ENCODE results near the gene VAC14.

VAC14 gene

GRCh38 chr16:70689970-70690891, 110.7 kb downstream of the VAC14 start:
- no peaks in the 10 kb centered on the region for H3K9me3 ChIP-seq (ENCODE audit: insufficient read depth, low read length)
- H3K36me3 ChIP-seq (ENCODE audit: insufficient read depth, insufficient read length, low read length), result peaks cover 16% of the 10 kb centered on the region
- no peak overlapping the region for H3K4me3 ChIP-seq (ENCODE audit: insufficient read length, low read depth)
- no peaks in the 10 kb centered on the region for H3K27me3 ChIP-seq (ENCODE audit: insufficient read depth, insufficient read length)
- DNase-seq (ENCODE audit: low read depth, low spot score), result no peak
- no peak overlapping the region for H3K9ac ChIP-seq (ENCODE audit: insufficient read length, low read depth)
- TF ChIP-seq SUZ12 (IDR thresholded peaks at IDR 0.05; ENCODE audit: extremely low read depth, insufficient read depth, insufficient read length) (no peak), ZNF274 (IDR thresholded peaks at IDR 0.05; ENCODE audit: low read depth, low read length) (no peak), YY1 (IDR thresholded peaks at IDR 0.05; ENCODE audit: insufficient read depth, insufficient read length) (no peak)
- H3K4me1 ChIP-seq (ENCODE audit: insufficient read depth, insufficient read length), result peaks cover 45% of the 10 kb centered on the region

DNA sequence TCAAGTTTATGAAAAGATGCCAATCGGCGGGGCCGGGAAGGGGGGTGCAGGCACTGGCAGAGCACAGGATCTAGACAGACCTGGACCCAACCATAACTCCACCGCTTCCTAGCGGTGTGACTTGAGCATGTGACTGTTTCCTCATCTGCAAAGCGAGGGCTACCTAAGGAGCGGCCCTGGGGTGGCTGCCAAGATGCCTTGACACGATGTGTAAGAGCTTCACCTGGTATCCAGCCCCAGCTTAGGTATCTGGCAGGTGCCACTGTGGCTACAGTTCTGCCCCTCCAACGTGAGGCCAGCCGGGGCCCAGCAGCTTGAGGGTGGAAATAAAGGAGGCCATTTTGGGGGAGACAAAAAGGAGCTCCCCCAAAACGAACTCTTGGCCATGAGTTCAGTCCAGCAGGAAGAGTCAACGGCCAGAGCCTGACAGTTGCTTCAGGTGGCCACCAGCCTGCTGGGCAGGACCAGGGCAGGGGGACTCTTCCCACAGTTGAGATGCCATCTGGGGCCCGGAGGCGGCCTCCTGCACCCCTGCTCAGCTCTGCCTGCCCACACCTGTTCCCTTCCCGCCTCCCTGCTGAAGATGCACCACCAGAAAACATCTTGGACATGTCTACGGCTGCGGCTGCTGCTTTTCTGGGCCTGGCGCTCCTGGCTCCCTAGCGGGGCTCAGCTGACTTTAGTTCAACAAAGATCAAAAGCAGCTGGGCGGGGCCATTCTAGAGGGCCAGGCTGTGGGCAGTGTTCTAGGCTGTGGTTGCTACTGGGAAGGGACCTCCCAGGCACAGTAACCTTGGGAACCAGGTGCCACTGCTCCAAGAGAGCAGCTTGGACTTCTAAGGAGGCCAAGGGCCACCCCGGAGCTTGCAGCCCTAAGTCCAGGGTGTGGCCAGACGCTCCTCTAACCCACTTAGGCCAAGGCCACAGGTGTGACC, 111.7 kb downstream of the VAC14 start:
- Histone ChIP-seq H3K36me3 (ENCODE audit: insufficient read depth, insufficient read length, low read length) (peaks cover 23% of the 10 kb centered on the region), H3K9ac (ENCODE audit: insufficient read length, low read depth) (no peak overlapping the region), H3K9me3 (ENCODE audit: insufficient read depth, low read length) (no peaks in the 10 kb centered on the region), H3K4me1 (ENCODE audit: insufficient read depth, insufficient read length) (peaks cover 44% of the 10 kb centered on the region), H3K27me3 (ENCODE audit: insufficient read depth, insufficient read length) (no peaks in the 10 kb centered on the region), H3K4me3 (ENCODE audit: insufficient read length, low read depth) (no peak overlapping the region)
- DNase-seq (ENCODE audit: low read depth, low spot score), result no peak
- TF ChIP-seq SUZ12 (IDR thresholded peaks at IDR 0.05; ENCODE audit: extremely low read depth, insufficient read depth, insufficient read length), result no peak
- no peak for TF ChIP-seq ZNF274 (IDR thresholded peaks at IDR 0.05; ENCODE audit: low read depth, low read length)
- no peak for TF ChIP-seq YY1 (IDR thresholded peaks at IDR 0.05; ENCODE audit: insufficient read depth, insufficient read length)

GRCh38 chr16:70688246-70688742, 112.7 kb downstream of the VAC14 start:
- Histone ChIP-seq H3K36me3 (ENCODE audit: insufficient read depth, insufficient read length, low read length) (peaks cover 31% of the 10 kb centered on the region), H3K27me3 (ENCODE audit: insufficient read depth, insufficient read length) (no peaks in the 10 kb centered on the region), H3K4me3 (ENCODE audit: insufficient read length, low read depth) (no peak overlapping the region), H3K4me1 (ENCODE audit: insufficient read depth, insufficient read length) (peaks cover 39% of the 10 kb centered on the region), H3K9me3 (ENCODE audit: insufficient read depth, low read length) (no peaks in the 10 kb centered on the region), H3K9ac (ENCODE audit: insufficient read length, low read depth) (no peak overlapping the region)
- TF ChIP-seq YY1 (IDR thresholded peaks at IDR 0.05; ENCODE audit: insufficient read depth, insufficient read length), result no peak
- TF ChIP-seq SUZ12 (IDR thresholded peaks at IDR 0.05; ENCODE audit: extremely low read depth, insufficient read depth, insufficient read length), result no peak
- TF ChIP-seq ZNF274 (IDR thresholded peaks at IDR 0.05; ENCODE audit: low read depth, low read length), result no peak
- DNase-seq (ENCODE audit: low read depth, low spot score), result no peak

DNA sequence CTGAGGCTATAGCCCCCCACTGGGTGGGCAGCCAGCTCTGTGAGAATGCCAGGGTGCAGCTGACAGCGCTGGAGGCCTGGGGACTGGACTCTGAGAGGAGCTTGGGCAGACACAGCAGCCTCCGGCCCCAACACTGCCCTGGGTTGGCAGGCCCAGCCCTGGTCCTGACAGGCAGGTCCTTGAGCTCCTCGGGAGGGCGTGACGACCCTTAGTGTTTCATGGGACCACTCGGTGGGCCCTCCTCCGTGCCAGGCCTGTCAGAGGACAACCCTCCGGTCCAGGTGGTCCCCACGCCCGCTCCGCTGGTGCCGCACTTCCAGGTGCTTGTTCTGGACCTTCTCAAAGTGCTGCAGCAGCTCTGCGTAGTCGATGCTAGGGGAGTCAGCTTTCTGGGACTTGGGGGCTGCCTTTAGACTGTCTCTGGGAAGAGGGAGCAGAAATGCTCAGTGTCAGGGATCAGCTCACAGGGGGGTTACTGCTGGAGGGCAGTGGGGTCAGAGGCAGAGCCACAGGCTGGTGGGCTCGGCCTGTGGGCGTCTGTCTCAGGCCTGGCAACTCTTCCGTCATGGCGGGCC, 113.2 kb downstream of the VAC14 start:
- DNase-seq (ENCODE audit: low read depth, low spot score), result no peak
- Histone ChIP-seq H3K36me3 (ENCODE audit: insufficient read depth, insufficient read length, low read length) (peaks cover 32% of the 10 kb centered on the region), H3K9me3 (ENCODE audit: insufficient read depth, low read length) (no peaks in the 10 kb centered on the region), H3K9ac (ENCODE audit: insufficient read length, low read depth) (peak overlapping the region; percentile 1), H3K4me1 (ENCODE audit: insufficient read depth, insufficient read length) (peaks cover 37% of the 10 kb centered on the region), H3K4me3 (ENCODE audit: insufficient read length, low read depth) (no peak overlapping the region), H3K27me3 (ENCODE audit: insufficient read depth, insufficient read length) (no peaks in the 10 kb centered on the region)
- TF ChIP-seq YY1 (IDR thresholded peaks at IDR 0.05; ENCODE audit: insufficient read depth, insufficient read length), result no peak

DNA sequence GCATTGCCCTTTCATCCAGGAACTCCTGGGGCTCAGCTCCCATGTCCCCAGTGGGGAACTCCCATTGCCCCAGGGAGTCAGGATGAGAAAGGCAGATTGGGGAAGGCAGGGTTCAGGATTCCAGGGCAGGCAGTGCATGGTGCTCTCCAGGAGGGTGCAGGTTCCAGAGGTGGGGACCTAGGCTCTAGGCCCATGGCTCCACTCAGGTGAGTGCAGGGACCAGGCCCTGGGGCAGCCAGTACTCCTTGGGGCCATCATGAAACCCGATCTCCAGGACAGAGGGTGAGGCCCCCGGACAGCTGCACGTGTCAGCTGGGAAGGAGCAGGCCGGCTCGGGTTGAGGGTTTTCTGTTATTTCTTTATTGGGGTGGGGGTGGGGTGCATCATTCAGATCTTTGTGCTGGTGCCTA, 113.9 kb downstream of the VAC14 start:
- Histone ChIP-seq H3K27me3 (ENCODE audit: insufficient read depth, insufficient read length) (no peaks in the 10 kb centered on the region), H3K36me3 (ENCODE audit: insufficient read depth, insufficient read length, low read length) (peaks cover 29% of the 10 kb centered on the region), H3K9me3 (ENCODE audit: insufficient read depth, low read length) (no peaks in the 10 kb centered on the region), H3K4me1 (ENCODE audit: insufficient read depth, insufficient read length) (peaks cover 37% of the 10 kb centered on the region), H3K9ac (ENCODE audit: insufficient read length, low read depth) (peak overlapping the region; percentile 77), H3K4me3 (ENCODE audit: insufficient read length, low read depth) (no peak overlapping the region)
- no peak for DNase-seq (ENCODE audit: low read depth, low spot score)
- no peak for TF ChIP-seq ZNF274 (IDR thresholded peaks at IDR 0.05; ENCODE audit: low read depth, low read length)
- TF ChIP-seq YY1 (IDR thresholded peaks at IDR 0.05; ENCODE audit: insufficient read depth, insufficient read length), result no peak
- TF ChIP-seq SUZ12 (IDR thresholded peaks at IDR 0.05; ENCODE audit: extremely low read depth, insufficient read depth, insufficient read length), result no peak

- Histone ChIP-seq H3K9ac (ENCODE audit: insufficient read length, low read depth) (peak overlapping the region; percentile 77), H3K4me1 (ENCODE audit: insufficient read depth, insufficient read length) (peaks cover 41% of the 10 kb centered on the region), H3K4me3 (ENCODE audit: insufficient read length, low read depth) (peak overlapping the region; percentile 29), H3K9me3 (ENCODE audit: insufficient read depth, low read length) (no peaks in the 10 kb centered on the region), H3K27me3 (ENCODE audit: insufficient read depth, insufficient read length) (no peaks in the 10 kb centered on the region), H3K36me3 (ENCODE audit: insufficient read depth, insufficient read length, low read length) (peaks cover 28% of the 10 kb centered on the region)
- TF ChIP-seq SUZ12 (IDR thresholded peaks at IDR 0.05; ENCODE audit: extremely low read depth, insufficient read depth, insufficient read length), result no peak
- TF ChIP-seq YY1 (IDR thresholded peaks at IDR 0.05; ENCODE audit: insufficient read depth, insufficient read length), result no peak
- TF ChIP-seq ZNF274 (IDR thresholded peaks at IDR 0.05; ENCODE audit: low read depth, low read length), result no peak
- no peak for DNase-seq (ENCODE audit: low read depth, low spot score)
Measured at GRCh38 chr16:70686376-70687101, 114.4 kb downstream of the VAC14 start.
